Lower leg skin (tissue), 3 donors: ENCODE results near the gene TTC3.

Experiments
- POLR2A ChIP-seq, 2 donors: fragments of 450-650 bp; IDR thresholded peaks; one replicate each; pipeline ENCODE4 v1.6.1; 2016 to 2017; ENCODE audit warnings: antibody characterized with exemption in 2 of 2, mild to moderate bottlenecking in 1 of 2, moderate library complexity in 1 of 2
- TF ChIP-seq, protein P1 (sequence below), 3 donors: fragments of 450-650 bp; IDR thresholded peaks; one replicate each; pipeline ENCODE4 v1.5.1; 2016; ENCODE audit warnings: antibody characterized with exemption in 3 of 3, mild to moderate bottlenecking in 3 of 3, moderate library complexity in 2 of 3

DNA sequence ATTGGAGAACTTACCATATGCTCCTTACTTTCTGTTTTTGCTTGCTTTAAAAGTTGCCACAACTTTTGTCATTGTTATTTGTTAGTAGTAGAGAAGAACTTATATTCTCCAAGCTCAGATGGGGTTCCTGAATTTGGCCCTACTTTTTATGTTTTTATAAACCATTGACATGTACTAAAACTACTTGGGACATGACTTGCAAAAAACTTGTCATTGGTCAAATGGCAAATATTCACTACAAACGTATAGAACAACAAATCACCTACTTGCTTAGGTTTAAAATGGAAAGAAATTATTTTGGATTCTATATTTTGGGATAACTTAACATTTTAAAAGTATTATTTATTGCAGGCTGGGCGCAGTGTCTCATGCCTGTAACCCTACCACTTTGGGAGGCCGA is 32.8 kb upstream of the TTC3 start:
- TF ChIP-seq POLR2A (IDR thresholded peaks at IDR 0.05): no peak
- TF ChIP-seq, protein P1, sequence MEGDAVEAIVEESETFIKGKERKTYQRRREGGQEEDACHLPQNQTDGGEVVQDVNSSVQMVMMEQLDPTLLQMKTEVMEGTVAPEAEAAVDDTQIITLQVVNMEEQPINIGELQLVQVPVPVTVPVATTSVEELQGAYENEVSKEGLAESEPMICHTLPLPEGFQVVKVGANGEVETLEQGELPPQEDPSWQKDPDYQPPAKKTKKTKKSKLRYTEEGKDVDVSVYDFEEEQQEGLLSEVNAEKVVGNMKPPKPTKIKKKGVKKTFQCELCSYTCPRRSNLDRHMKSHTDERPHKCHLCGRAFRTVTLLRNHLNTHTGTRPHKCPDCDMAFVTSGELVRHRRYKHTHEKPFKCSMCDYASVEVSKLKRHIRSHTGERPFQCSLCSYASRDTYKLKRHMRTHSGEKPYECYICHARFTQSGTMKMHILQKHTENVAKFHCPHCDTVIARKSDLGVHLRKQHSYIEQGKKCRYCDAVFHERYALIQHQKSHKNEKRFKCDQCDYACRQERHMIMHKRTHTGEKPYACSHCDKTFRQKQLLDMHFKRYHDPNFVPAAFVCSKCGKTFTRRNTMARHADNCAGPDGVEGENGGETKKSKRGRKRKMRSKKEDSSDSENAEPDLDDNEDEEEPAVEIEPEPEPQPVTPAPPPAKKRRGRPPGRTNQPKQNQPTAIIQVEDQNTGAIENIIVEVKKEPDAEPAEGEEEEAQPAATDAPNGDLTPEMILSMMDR (IDR thresholded peaks at IDR 0.05): no peak
